Colonic mucosa (tissue), 4 donors: ENCODE measurements around the gene CRYBG1. TPM values are rescaled to one million over a fixed set of nuclear protein-coding genes. Genes with fewer than 3 reads are reported as not detected.

Experiments used
- DNase-seq: peaks from one replicate; pipeline ENCODE4 v3.0.0-alpha.2; 2020
- H3K27ac ChIP-seq: fragments of 200-600 bp; one replicate; pipeline ENCODE4 v1.8.0; 2021
- H3K27me3 ChIP-seq: fragments of 200-600 bp; one replicate; pipeline ENCODE4 v1.8.0; 2021
- H3K36me3 ChIP-seq: fragments of 200-600 bp; one replicate; pipeline ENCODE4 v1.8.0; 2021
- H3K4me1 ChIP-seq: fragments of 200-600 bp; one replicate; pipeline ENCODE4 v1.8.0; 2021; ENCODE audit warnings: mild to moderate bottlenecking
- H3K4me3 ChIP-seq: fragments of 200-600 bp; one replicate; pipeline ENCODE4 v1.8.0; 2021
- H3K9ac ChIP-seq, 2 donors: one replicate each; pipeline ENCODE4 v1.7.0; 2013; ENCODE audit warnings: control low read depth in 2 of 2, low read depth in 2 of 2, low read length in 2 of 2
- H3K9me3 ChIP-seq: fragments of 200-600 bp; one replicate; pipeline ENCODE4 v1.8.0; 2021
- CTCF ChIP-seq: fragments of 200-600 bp; IDR thresholded peaks from one replicate; pipeline ENCODE4 v1.8.0; 2022; ENCODE audit warnings: antibody characterized with exemption, mild to moderate bottlenecking
- intact Hi-C: fragments of 100-400 bp; cut with DNase I; formaldehyde crosslinking; loops from one replicate; pipeline ENCODE4 v1.14.1; 2022
- total RNA-seq, 2 donors: library from RNA; stranded (reverse); fragmentation: NEBNext Ultra II Directional in 1 of 2; extraction: Animal tissue kit (Norgen Biotek cat#: 25700) in 1 of 2; gene quantifications; one replicate each; pipeline ENCODE4 v1.2.1, GENCODE V29; 2021
- donor health status: healthy.
- donor health status: DM: no; HTN: no; CAD: no.
- donor health status: DM: no; HTN: no; CAD: no.

The CRYBG1 gene
- total RNA-seq, 2 donors from 2014 or later = 80.5 to 102 TPM

- Histone ChIP-seq H3K4me1 (no peaks in the 10 kb centered on the region), H3K36me3 (no peaks in the 10 kb centered on the region), H3K4me3 (no peak overlapping the region), H3K9me3 (no peaks in the 10 kb centered on the region), H3K27me3 (no peaks in the 10 kb centered on the region), H3K27ac (no peak overlapping the region), H3K9ac (no peak overlapping the region)
- TF ChIP-seq CTCF = no peak
- DNase-seq = no peak
- intact Hi-C loops = no loop called here
These were observed 109.8 kb downstream of the CRYBG1 start for GRCh38 chr6:106470316-106470715.

- H3K36me3 ChIP-seq = no peaks in the 10 kb centered on the region
- TF ChIP-seq CTCF = no peak
- no peak overlapping the region for H3K4me3 ChIP-seq
- H3K27ac ChIP-seq = no peak overlapping the region
- intact Hi-C loops = no loop called here
- no peaks in the 10 kb centered on the region for H3K9me3 ChIP-seq
- H3K9ac ChIP-seq = no peak overlapping the region
- DNase-seq = no peak
- H3K4me1 ChIP-seq = no peaks in the 10 kb centered on the region
- no peaks in the 10 kb centered on the region for H3K27me3 ChIP-seq
These were observed 110.3 kb downstream of the CRYBG1 start for GRCh38 chr6:106470811-106471210.

GRCh38 chr6:106473812-106474211, 113.3 kb downstream of the CRYBG1 start:
- H3K27ac ChIP-seq = no peak overlapping the region
- DNase-seq = no peak
- intact Hi-C loops = no loop called here
- H3K9ac ChIP-seq = no peak overlapping the region
- no peaks in the 10 kb centered on the region for H3K4me1 ChIP-seq
- H3K4me3 ChIP-seq = no peak overlapping the region
- no peaks in the 10 kb centered on the region for H3K36me3 ChIP-seq
- no peak for TF ChIP-seq CTCF
- H3K27me3 ChIP-seq = no peaks in the 10 kb centered on the region
- H3K9me3 ChIP-seq = no peaks in the 10 kb centered on the region

- H3K9ac ChIP-seq = no peak overlapping the region
- no peak overlapping the region for H3K27ac ChIP-seq
- no peaks in the 10 kb centered on the region for H3K9me3 ChIP-seq
- H3K4me1 ChIP-seq = no peaks in the 10 kb centered on the region
- DNase-seq = no peak
- H3K4me3 ChIP-seq = no peak overlapping the region
- H3K36me3 ChIP-seq = no peaks in the 10 kb centered on the region
- TF ChIP-seq CTCF = no peak
- intact Hi-C loops = no loop called here
- H3K27me3 ChIP-seq = no peaks in the 10 kb centered on the region
These were observed 113.9 kb downstream of the CRYBG1 start for GRCh38 chr6:106474466-106474865.

GRCh38 chr6:106475284-106475683, 114.8 kb downstream of the CRYBG1 start:
- Histone ChIP-seq H3K9ac (no peak overlapping the region), H3K27ac (no peak overlapping the region), H3K36me3 (no peaks in the 10 kb centered on the region), H3K9me3 (no peaks in the 10 kb centered on the region), H3K4me1 (no peaks in the 10 kb centered on the region), H3K4me3 (no peak overlapping the region), H3K27me3 (no peaks in the 10 kb centered on the region)
- intact Hi-C loops = no loop called here
- no peak for TF ChIP-seq CTCF
- no peak for DNase-seq
